Measurements from ENCODE around the gene FOXM1.
A peak's percentile ranks its signal among the peaks of the same experiment; 100 is the strongest.
"Not testable (repeated sequence)": the region's sequence is repeated elsewhere in the genome, so short reads cannot be mapped to it uniquely, and the experiment has no call there.

The FOXM1 gene

GRCh38 chr12:2879853-2880252 is 2.9 kb upstream of the FOXM1 start:
- no peak for DNase-seq

- DNase-seq, result no peak
These were observed 1.2 kb upstream of the FOXM1 start for GRCh38 chr12:2877953-2878732.

- DNase-seq, result no peak
These were observed 435 bp downstream of the FOXM1 start for GRCh38 chr12:2876431-2877046.

GRCh38 chr12:2868986-2869632 is 7.9 kb downstream of the FOXM1 start:
- DNase-seq, result not testable (repeated sequence)

GRCh38 chr12:2864198-2864597 is 12.8 kb downstream of the FOXM1 start:
- DNase-seq, result no peak

GRCh38 chr12:2863402-2863801 is 13.6 kb downstream of the FOXM1 start:
- DNase-seq, result not testable (repeated sequence)

- no peak for DNase-seq
These were observed 14.1 kb downstream of the FOXM1 start for GRCh38 chr12:2862876-2863275.

GRCh38 chr12:2860170-2860569 is 16.8 kb downstream of the FOXM1 start:
- no peak for DNase-seq

- DNase-seq, result no peak
These were observed 18.0 kb downstream of the FOXM1 start for GRCh38 chr12:2858944-2859421.

- DNase-seq, result no peak
These were observed 18.6 kb downstream of the FOXM1 start for GRCh38 chr12:2858334-2858733.

GRCh38 chr12:2857576-2857975 is 19.4 kb downstream of the FOXM1 start:
- no peak for DNase-seq

GRCh38 chr12:2857021-2857431 is 19.9 kb downstream of the FOXM1 start, which contains the start of gene TEX52:
TEX52 (minus strand) TSS chr12:2857039; CDS start chr12:2857026, 13 bp downstream.
- DNase-seq, result no peak

GRCh38 chr12:2856051-2856450 is 20.9 kb downstream of the FOXM1 start:
- DNase-seq, result no peak

GRCh38 chr12:2855546-2855945 is 21.4 kb downstream of the FOXM1 start:
- DNase-seq, result no peak

- DNase-seq, result no peak
These were observed 22.1 kb downstream of the FOXM1 start for GRCh38 chr12:2854669-2855453.

GRCh38 chr12:2853626-2854025 is 23.3 kb downstream of the FOXM1 start:
- DNase-seq, result peak; percentile 35

- no peak for DNase-seq
These were observed 25.0 kb downstream of the FOXM1 start for GRCh38 chr12:2851931-2852330.

- DNase-seq, result no peak
These were observed 31.7 kb downstream of the FOXM1 start for GRCh38 chr12:2845280-2845679.

- no peak for DNase-seq
These were observed 32.2 kb downstream of the FOXM1 start for GRCh38 chr12:2844786-2845185.

GRCh38 chr12:2842948-2843347 is 34.0 kb downstream of the FOXM1 start:
- no peak for DNase-seq

GRCh38 chr12:2841056-2841650 is 35.8 kb downstream of the FOXM1 start:
- DNase-seq, result no peak

GRCh38 chr12:2836574-2836973 is 40.4 kb downstream of the FOXM1 start:
- DNase-seq, result no peak
